B cell (primary cell): ENCODE measurements around the gene MCM3AP. TPM values are rescaled to one million over a fixed set of nuclear protein-coding genes. Genes with fewer than 3 reads are reported as not detected.

ENCODE experiments used
- ATAC-seq: fragments of 200-7000 bp; cut with Tn5 transposase; one replicate; pipeline ENCODE4 v1.10.0; 2021; ENCODE audit warnings: low read depth, mild to moderate bottlenecking, moderate number of reproducible peaks, moderate library complexity
- CTCF ChIA-PET: fragments of 350-600 bp; sonication (Branson Sonifier 250); formaldehyde crosslinking; loops from one replicate; lab custom pipeline; 2021; ENCODE audit warnings: antibody characterized with exemption, inconsistent platforms; lab: Charles Lee
- POLR2A ChIA-PET: fragments of 350-600 bp; sonication (Branson Sonifier 250); formaldehyde crosslinking; loops from one replicate; lab custom pipeline; 2021; ENCODE audit warnings: antibody characterized with exemption; lab: Charles Lee
- DNase-seq: peaks from one replicate; pipeline ENCODE4 v3.0.0; 2013
- H2AFZ ChIP-seq: 2 replicates; pipeline ENCODE4 v1.6.1; 2012; ENCODE audit warnings: mild to moderate bottlenecking, low read depth, low read length; ENCODE audit not compliant: insufficient read depth, poor library complexity, severe bottlenecking
- H3K27ac ChIP-seq, 2 donors: 1 replicate in 1 of 2; 2 replicates in 1 of 2; pipeline ENCODE4 v1.5.1; 2012 to 2013; ENCODE audit warnings: low read length in 2 of 2, mild to moderate bottlenecking in 2 of 2, moderate library complexity in 1 of 2
- H3K27me3 ChIP-seq, 4 experiments: fragments of 200-600 bp in 1 of 4; sonication (generic) in 1 of 4; replicated peaks in 1 of 4; 1 replicate in 2 of 4; 2 replicates in 2 of 4; pipeline versions ENCODE4 v1.6.1 to v1.7.0; 2013 to 2016; ENCODE audit warnings: low read length in 3 of 4, mild to moderate bottlenecking in 2 of 4, mixed read lengths in 1 of 4, moderate library complexity in 1 of 4; ENCODE audit not compliant: insufficient read depth in 4 of 4, control insufficient read depth in 3 of 4; ENCODE audit errors: control extremely low read depth in 1 of 4
- H3K36me3 ChIP-seq, 2 experiments: replicated peaks in 1 of 2; 1 replicate in 1 of 2; 2 replicates in 1 of 2; pipeline versions ENCODE4 v1.6.1 to v1.7.1; 2013; ENCODE audit warnings: low read length in 1 of 2; ENCODE audit not compliant: insufficient read depth in 2 of 2, control insufficient read depth in 1 of 2; ENCODE audit errors: control extremely low read depth in 1 of 2, extremely low read depth in 1 of 2
- H3K4me1 ChIP-seq, 2 donors: fragments of 200-600 bp in 1 of 2; sonication (generic) in 1 of 2; 1 replicate in 1 of 2; 2 replicates in 1 of 2; pipeline versions ENCODE4 v1.5.1 to v1.6.1; 2013 to 2017; ENCODE audit warnings: low read length in 2 of 2; ENCODE audit not compliant: control insufficient read depth in 2 of 2, insufficient read depth in 2 of 2
- H3K4me2 ChIP-seq: replicated peaks from 2 replicates; pipeline ENCODE3; 2012; ENCODE audit warnings: mild to moderate bottlenecking, low read depth, low read length; ENCODE audit not compliant: poor library complexity, severe bottlenecking
- H3K4me3 ChIP-seq, 5 experiments: fragments of 200-600 bp in 1 of 5; sonication (generic) in 1 of 5; 1 replicate in 3 of 5; 2 replicates in 2 of 5; pipeline versions ENCODE4 v1.5.1 to v1.7.0; 2011 to 2016; ENCODE audit warnings: low read length in 4 of 5, mild to moderate bottlenecking in 4 of 5, low read depth in 2 of 5, control low read depth in 1 of 5, moderate library complexity in 1 of 5; ENCODE audit not compliant: insufficient read depth in 1 of 5; ENCODE audit errors: control extremely low read depth in 1 of 5, extremely low read depth in 1 of 5
- H3K79me2 ChIP-seq: fragments of 200-600 bp; sonication (generic); one replicate; pipeline ENCODE4 v1.6.0; 2016; ENCODE audit warnings: low read length; ENCODE audit not compliant: control insufficient read depth, insufficient read depth
- H3K9ac ChIP-seq: fragments of 200-600 bp; sonication (generic); 2 replicates; pipeline ENCODE4 v1.6.1; 2017; ENCODE audit warnings: mild to moderate bottlenecking, low read length, moderate library complexity
- H3K9me3 ChIP-seq, 3 donors: one replicate each; pipeline versions ENCODE4 v1.6.1 to v1.7.1; 2013; ENCODE audit warnings: low read length in 2 of 3; ENCODE audit not compliant: control insufficient read depth in 2 of 3, insufficient read depth in 1 of 3; ENCODE audit errors: control extremely low read depth in 1 of 3
- H4K20me1 ChIP-seq: 2 replicates; pipeline ENCODE4 v1.6.0; 2012; ENCODE audit warnings: mild to moderate bottlenecking, low read length; ENCODE audit not compliant: insufficient read depth, control insufficient read depth, poor library complexity, severe bottlenecking
- H3K27ac Mint-ChIP-seq: one replicate; pipeline ENCODE4 v1.8.0; 2021; ENCODE audit warnings: mixed read lengths
- H3K27me3 Mint-ChIP-seq: one replicate; pipeline ENCODE4 v1.8.0; 2021; ENCODE audit warnings: mixed read lengths
- H3K4me1 Mint-ChIP-seq: one replicate; pipeline ENCODE4 v1.8.0; 2021; ENCODE audit warnings: mixed read lengths
- H3K4me3 Mint-ChIP-seq: one replicate; pipeline ENCODE4 v1.8.0; 2021; ENCODE audit warnings: mixed read lengths
- H3K9me3 Mint-ChIP-seq: one replicate; pipeline ENCODE4 v1.8.0; 2022; ENCODE audit warnings: mixed read lengths; ENCODE audit not compliant: insufficient read depth
- EZH2 ChIP-seq: IDR thresholded peaks from 2 replicates; pipeline ENCODE4 v1.6.1; 2012; ENCODE audit warnings: borderline replicate concordance, low read depth, mild to moderate bottlenecking, moderate library complexity, low read length; ENCODE audit not compliant: insufficient read depth, poor library complexity, severe bottlenecking
- WGBS: methylation state at CpG from one replicate; pipeline ENCODE4 v1.1.5; 2013; ENCODE audit warnings: missing lambda C conversion rate; ENCODE audit not compliant: insufficient coverage; 5-methylcytosine and 5-hydroxymethylcytosine counted together
- intact Hi-C: fragments of 100-400 bp; cut with micrococcal nuclease; formaldehyde crosslinking; loops from one replicate; pipeline ENCODE4 v1.10.0; 2022
- polyA plus RNA-seq: library from polyadenylated mRNA; depleted of rRNA; stranded (reverse); fragments of >200 nt; gene quantifications from 2 replicates; pipeline ENCODE4 v1.2.3, GENCODE V29; 2012
- total RNA-seq, 2 donors: library from RNA; stranded (reverse); fragments of 120-200 nt in 1 of 2; gene quantifications; 1 replicate in 1 of 2; 2 replicates in 1 of 2; pipeline versions ENCODE4 v1.2.3 to v1.2.4, GENCODE V29; 2013 to 2022
- TF ChIP-seq, protein P1 (sequence below): fragments of 200-600 bp; IDR thresholded peaks from one replicate; pipeline ENCODE4 v1.8.0; 2022; ENCODE audit warnings: antibody characterized with exemption, mild to moderate bottlenecking

The MCM3AP gene
- total and polyA plus RNA-seq, 2 donors (not counting 1 experiment from before 2014, with no cell fraction given), result 61.7 to 180 TPM

DNA sequence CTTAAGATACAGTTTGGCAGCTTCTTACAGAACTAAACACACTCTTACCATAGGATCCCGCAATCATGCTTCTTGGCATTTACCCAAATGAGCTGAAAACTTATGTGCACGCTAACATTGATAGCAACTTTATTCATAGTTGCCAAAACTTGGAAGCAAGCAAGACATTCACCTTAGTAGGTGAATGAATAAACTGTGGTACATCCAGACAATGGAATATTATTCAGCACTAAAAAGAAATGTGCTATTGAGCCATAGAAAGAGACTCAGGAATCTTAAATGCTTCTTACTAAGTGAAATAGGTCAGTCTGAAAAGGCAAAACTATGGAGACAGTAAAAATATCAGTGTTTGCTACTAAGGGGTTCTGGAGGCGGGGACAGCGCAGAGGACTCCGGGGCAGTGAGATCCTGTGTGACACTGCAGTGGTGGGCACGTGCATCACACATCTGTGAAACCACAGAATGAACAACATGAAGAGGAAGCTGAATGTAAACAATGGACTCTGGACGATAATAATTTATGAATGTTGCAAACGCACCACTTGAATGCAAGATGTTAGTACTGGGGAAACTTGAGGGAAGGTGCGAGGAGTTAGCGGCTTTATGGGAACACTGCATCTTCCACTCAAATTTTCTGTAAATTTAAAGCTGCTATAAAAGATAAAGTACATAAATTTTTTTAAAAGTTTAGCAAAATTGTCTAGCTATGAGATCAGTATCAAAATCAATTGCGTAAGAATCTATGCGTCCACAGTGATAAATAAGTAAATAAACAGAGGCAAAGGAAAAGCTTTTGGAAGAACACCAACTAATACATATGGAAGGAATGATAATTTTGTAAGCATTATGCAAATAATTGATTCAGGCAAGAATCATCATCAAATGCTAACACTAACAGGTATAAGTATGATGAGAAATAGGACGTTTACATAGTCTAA lies 85.7 kb downstream of the MCM3AP start:
- Histone ChIP-seq H3K79me2 (no peaks in the 10 kb centered on the region), H2AFZ (no peak overlapping the region), H3K27ac (no peak overlapping the region), H4K20me1 (no peaks in the 10 kb centered on the region), H3K27me3 (no peaks in the 10 kb centered on the region), H3K4me2 (no peak overlapping the region), H3K9ac (no peak overlapping the region), H3K36me3 (peaks cover 0 to 10% of the 10 kb centered on the region in 2 experiments), H3K4me3 (no peak overlapping the region), H3K9me3 (no peaks in the 10 kb centered on the region), H3K4me1 (no peaks in the 10 kb centered on the region)
- WGBS, result 88% methylated on average over 6 of the region's 13 CpGs
- Mint-ChIP-seq H3K4me3 (no peak overlapping the region), H3K27ac (no peak overlapping the region), H3K4me1 (no peaks in the 10 kb centered on the region), H3K27me3 (no peaks in the 10 kb centered on the region), H3K9me3 (no peaks in the 10 kb centered on the region)
- ATAC-seq, result no peak
- intact Hi-C loops, result no loop called here
- DNase-seq, result no peak
- ChIA-PET POLR2A (no interaction called here), CTCF (no interaction called here)
- TF ChIP-seq EZH2, result no peak
- TF ChIP-seq, protein P1, sequence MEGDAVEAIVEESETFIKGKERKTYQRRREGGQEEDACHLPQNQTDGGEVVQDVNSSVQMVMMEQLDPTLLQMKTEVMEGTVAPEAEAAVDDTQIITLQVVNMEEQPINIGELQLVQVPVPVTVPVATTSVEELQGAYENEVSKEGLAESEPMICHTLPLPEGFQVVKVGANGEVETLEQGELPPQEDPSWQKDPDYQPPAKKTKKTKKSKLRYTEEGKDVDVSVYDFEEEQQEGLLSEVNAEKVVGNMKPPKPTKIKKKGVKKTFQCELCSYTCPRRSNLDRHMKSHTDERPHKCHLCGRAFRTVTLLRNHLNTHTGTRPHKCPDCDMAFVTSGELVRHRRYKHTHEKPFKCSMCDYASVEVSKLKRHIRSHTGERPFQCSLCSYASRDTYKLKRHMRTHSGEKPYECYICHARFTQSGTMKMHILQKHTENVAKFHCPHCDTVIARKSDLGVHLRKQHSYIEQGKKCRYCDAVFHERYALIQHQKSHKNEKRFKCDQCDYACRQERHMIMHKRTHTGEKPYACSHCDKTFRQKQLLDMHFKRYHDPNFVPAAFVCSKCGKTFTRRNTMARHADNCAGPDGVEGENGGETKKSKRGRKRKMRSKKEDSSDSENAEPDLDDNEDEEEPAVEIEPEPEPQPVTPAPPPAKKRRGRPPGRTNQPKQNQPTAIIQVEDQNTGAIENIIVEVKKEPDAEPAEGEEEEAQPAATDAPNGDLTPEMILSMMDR, result no peak

DNA sequence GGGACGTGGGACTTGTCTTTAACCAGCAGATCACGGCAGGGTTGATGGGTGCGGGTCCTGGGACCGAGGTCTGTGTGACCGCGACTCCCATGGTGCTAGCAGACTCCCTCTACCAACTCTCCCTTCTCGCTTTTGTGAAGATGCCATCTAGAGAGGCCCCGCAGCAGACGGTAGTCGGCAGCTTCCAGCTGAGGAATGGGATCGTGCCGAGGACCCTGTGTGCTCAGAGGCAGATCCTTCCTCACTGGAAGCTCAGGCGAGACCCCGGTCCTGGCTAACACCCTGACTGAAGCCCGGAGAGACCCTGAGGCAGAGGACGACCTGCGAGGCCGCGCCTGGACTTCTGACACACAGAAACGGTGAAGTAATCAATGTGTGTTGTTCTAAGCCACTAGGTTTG lies 88.7 kb downstream of the MCM3AP start:
- ChIA-PET POLR2A (no interaction called here), CTCF (no interaction called here)
- intact Hi-C loops, result no loop called here
- Histone ChIP-seq H4K20me1 (no peaks in the 10 kb centered on the region), H3K36me3 (peaks cover 0 to 18% of the 10 kb centered on the region in 2 experiments), H3K4me1 (no peaks in the 10 kb centered on the region), H3K9me3 (no peaks in the 10 kb centered on the region), H3K79me2 (no peaks in the 10 kb centered on the region), H3K9ac (no peak overlapping the region), H3K4me2 (no peak overlapping the region), H3K27ac (no peak overlapping the region), H3K27me3 (no peaks in the 10 kb centered on the region), H2AFZ (no peak overlapping the region), H3K4me3 (no peak overlapping the region)
- H3K27me3 Mint-ChIP-seq, result no peaks in the 10 kb centered on the region
- TF ChIP-seq EZH2, result no peak
- TF ChIP-seq, protein P1, result no peak
- no peaks in the 10 kb centered on the region for H3K9me3 Mint-ChIP-seq
- no peak overlapping the region for H3K4me3 Mint-ChIP-seq
- H3K4me1 Mint-ChIP-seq, result no peaks in the 10 kb centered on the region
- 95% methylated on average over 15 of the region's 20 CpGs for WGBS
- H3K27ac Mint-ChIP-seq, result no peak overlapping the region
- no peak for ATAC-seq
- DNase-seq, result no peak
